Mesenchymal stem cell (in vitro differentiated cells and primary cell): ENCODE data around the gene FLT3.
"Not testable (repeated sequence)": the region's sequence is repeated elsewhere in the genome, so short reads cannot be mapped to it uniquely, and the experiment has no call there.

Source experiments
- DNase-seq: peaks from one replicate; pipeline ENCODE4 v3.0.0-alpha.2; 2013
- H2AFZ ChIP-seq: one replicate; pipeline ENCODE4 v1.6.1; 2013; ENCODE audit warnings: low read depth, mild to moderate bottlenecking, control low read depth, inconsistent platforms, low read length, moderate library complexity
- H2AK5ac ChIP-seq: 2 replicates; pipeline ENCODE4 v1.6.1; 2013; ENCODE audit warnings: low read length, moderate library complexity, mild to moderate bottlenecking, inconsistent platforms; ENCODE audit not compliant: severe bottlenecking
- H2BK120ac ChIP-seq: one replicate; pipeline ENCODE4 v1.6.1; 2013; ENCODE audit warnings: low read depth, mild to moderate bottlenecking, inconsistent platforms, low read length, moderate library complexity
- H2BK12ac ChIP-seq, 2 experiments: one replicate each; pipeline ENCODE4 v1.6.1; 2013; ENCODE audit warnings: inconsistent platforms in 2 of 2, low read length in 2 of 2, mild to moderate bottlenecking in 2 of 2, moderate library complexity in 2 of 2, control low read depth in 1 of 2
- H2BK15ac ChIP-seq: one replicate; pipeline ENCODE4 v1.6.1; 2013; ENCODE audit warnings: mild to moderate bottlenecking, low read depth, inconsistent platforms; ENCODE audit not compliant: poor library complexity, severe bottlenecking
- H2BK5ac ChIP-seq: 2 replicates; pipeline ENCODE4 v1.6.1; 2013; ENCODE audit warnings: low read depth, mild to moderate bottlenecking, low read length, control low read depth, inconsistent platforms; ENCODE audit not compliant: poor library complexity, severe bottlenecking
- H3K14ac ChIP-seq, 2 experiments: one replicate each; pipeline ENCODE4 v1.6.1; 2013; ENCODE audit warnings: inconsistent platforms in 2 of 2, low read length in 2 of 2, control low read depth in 1 of 2, mild to moderate bottlenecking in 1 of 2, moderate library complexity in 1 of 2
- H3K18ac ChIP-seq, 2 experiments: one replicate each; pipeline ENCODE4 v1.6.1; 2013; ENCODE audit warnings: inconsistent platforms in 2 of 2, low read length in 2 of 2, control low read depth in 1 of 2, low read depth in 1 of 2, mild to moderate bottlenecking in 1 of 2
- H3K23ac ChIP-seq, 2 experiments: one replicate each; pipeline ENCODE4 v1.6.1; 2013; ENCODE audit warnings: inconsistent platforms in 2 of 2, low read length in 2 of 2, mild to moderate bottlenecking in 2 of 2, moderate library complexity in 2 of 2, control low read depth in 1 of 2
- H3K27ac ChIP-seq: 2 replicates; pipeline ENCODE4 v1.5.1; 2013; ENCODE audit warnings: mild to moderate bottlenecking, moderate library complexity, low read length, control low read depth, inconsistent platforms; ENCODE audit not compliant: poor library complexity, severe bottlenecking
- H3K27me3 ChIP-seq, 2 experiments: 2 replicates each; pipeline versions ENCODE4 v1.6.1 to v1.7.0; 2013; ENCODE audit warnings: low read length in 2 of 2, mild to moderate bottlenecking in 2 of 2, moderate library complexity in 2 of 2, control low read depth in 1 of 2, inconsistent platforms in 1 of 2; ENCODE audit not compliant: control insufficient read depth in 1 of 2, insufficient read depth in 1 of 2
- H3K36me3 ChIP-seq, 2 experiments: 2 replicates each; pipeline versions ENCODE4 v1.6.1 to v1.7.0; 2013; ENCODE audit warnings: low read length in 2 of 2, control low read depth in 1 of 2, inconsistent platforms in 1 of 2, low read depth in 1 of 2, mild to moderate bottlenecking in 1 of 2; ENCODE audit not compliant: insufficient read depth in 2 of 2, control insufficient read depth in 1 of 2
- H3K4ac ChIP-seq, 2 experiments: one replicate each; pipeline ENCODE4 v1.6.1; 2013; ENCODE audit warnings: inconsistent platforms in 2 of 2, low read length in 2 of 2, mild to moderate bottlenecking in 2 of 2, moderate library complexity in 2 of 2, control low read depth in 1 of 2, low read depth in 1 of 2
- H3K4me1 ChIP-seq: 2 replicates; pipeline ENCODE4 v1.6.1; 2013; ENCODE audit warnings: low read depth, low read length, control low read depth; ENCODE audit not compliant: control insufficient read depth, insufficient read depth
- H3K4me2 ChIP-seq: 2 replicates; pipeline ENCODE4 v1.6.1; 2013; ENCODE audit warnings: low read length, mild to moderate bottlenecking, inconsistent platforms; ENCODE audit not compliant: poor library complexity, severe bottlenecking
- H3K4me3 ChIP-seq, 2 experiments: 2 replicates each; pipeline versions ENCODE4 v1.5.1 to v1.7.0; 2013; ENCODE audit warnings: low read length in 2 of 2, mild to moderate bottlenecking in 2 of 2, control low read depth in 1 of 2, low read depth in 1 of 2; ENCODE audit not compliant: insufficient read depth in 1 of 2
- H3K79me1 ChIP-seq: replicated peaks from 2 replicates; pipeline ENCODE4 v1.6.1; 2013; ENCODE audit warnings: mild to moderate bottlenecking, control low read depth, low read length, inconsistent platforms; ENCODE audit not compliant: poor library complexity, severe bottlenecking
- H3K9ac ChIP-seq: 2 replicates; pipeline ENCODE4 v1.7.0; 2013; ENCODE audit warnings: mild to moderate bottlenecking, low read length, moderate library complexity
- H3K9me3 ChIP-seq: 2 replicates; pipeline ENCODE4 v1.7.0; 2013; ENCODE audit warnings: mild to moderate bottlenecking, low read length; ENCODE audit not compliant: control insufficient read depth
- H4K8ac ChIP-seq: one replicate; pipeline ENCODE4 v1.6.1; 2013; ENCODE audit warnings: inconsistent platforms, mild to moderate bottlenecking, low read length, moderate library complexity
- H4K91ac ChIP-seq: one replicate; pipeline ENCODE4 v1.6.1; 2013; ENCODE audit warnings: mild to moderate bottlenecking, low read length, inconsistent platforms
- WGBS: methylation state at CpG from one replicate; pipeline ENCODE4 v1.1.7; 2013; ENCODE audit warnings: mixed read lengths; 5-methylcytosine and 5-hydroxymethylcytosine counted together

The FLT3 gene

DNA sequence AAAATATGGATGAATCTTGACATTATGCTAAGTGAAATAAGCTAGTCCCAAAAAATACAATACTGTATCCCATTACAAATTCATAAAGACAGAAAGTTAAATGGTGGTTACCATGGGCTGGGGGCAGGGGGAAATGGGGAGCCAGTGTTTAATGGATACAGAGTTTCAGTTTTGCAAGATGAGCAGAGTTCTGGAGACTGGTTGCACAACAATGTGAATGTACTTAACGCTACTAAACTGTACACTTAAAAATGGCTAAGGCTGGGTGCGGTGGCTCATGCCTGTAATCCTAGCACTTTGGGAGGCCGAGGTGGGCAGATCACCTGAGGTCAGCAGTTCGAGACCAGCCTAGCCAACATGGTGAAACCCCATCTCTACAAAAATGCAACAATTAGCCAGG, 1.5 kb upstream of the FLT3 start:
- not testable (repeated sequence) for H3K23ac ChIP-seq, H3K4me3 ChIP-seq, H3K79me1 ChIP-seq, H3K4ac ChIP-seq, H2AFZ ChIP-seq, H3K14ac ChIP-seq, H2AK5ac ChIP-seq, H2BK120ac ChIP-seq, H2BK12ac ChIP-seq, H3K27ac ChIP-seq, H3K36me3 ChIP-seq, H3K9ac ChIP-seq, DNase-seq, H3K4me2 ChIP-seq, H4K91ac ChIP-seq, H2BK5ac ChIP-seq, H3K18ac ChIP-seq, H2BK15ac ChIP-seq, H4K8ac ChIP-seq
- H3K9me3 ChIP-seq = peaks cover 14% of the 10 kb centered on the region
- WGBS = 95% methylated on average over 4 of the region's 4 CpGs
- peaks cover 11% of the 10 kb centered on the region for H3K4me1 ChIP-seq
- H3K27me3 ChIP-seq = peaks cover 46 to 63% of the 10 kb centered on the region in 2 experiments

DNA sequence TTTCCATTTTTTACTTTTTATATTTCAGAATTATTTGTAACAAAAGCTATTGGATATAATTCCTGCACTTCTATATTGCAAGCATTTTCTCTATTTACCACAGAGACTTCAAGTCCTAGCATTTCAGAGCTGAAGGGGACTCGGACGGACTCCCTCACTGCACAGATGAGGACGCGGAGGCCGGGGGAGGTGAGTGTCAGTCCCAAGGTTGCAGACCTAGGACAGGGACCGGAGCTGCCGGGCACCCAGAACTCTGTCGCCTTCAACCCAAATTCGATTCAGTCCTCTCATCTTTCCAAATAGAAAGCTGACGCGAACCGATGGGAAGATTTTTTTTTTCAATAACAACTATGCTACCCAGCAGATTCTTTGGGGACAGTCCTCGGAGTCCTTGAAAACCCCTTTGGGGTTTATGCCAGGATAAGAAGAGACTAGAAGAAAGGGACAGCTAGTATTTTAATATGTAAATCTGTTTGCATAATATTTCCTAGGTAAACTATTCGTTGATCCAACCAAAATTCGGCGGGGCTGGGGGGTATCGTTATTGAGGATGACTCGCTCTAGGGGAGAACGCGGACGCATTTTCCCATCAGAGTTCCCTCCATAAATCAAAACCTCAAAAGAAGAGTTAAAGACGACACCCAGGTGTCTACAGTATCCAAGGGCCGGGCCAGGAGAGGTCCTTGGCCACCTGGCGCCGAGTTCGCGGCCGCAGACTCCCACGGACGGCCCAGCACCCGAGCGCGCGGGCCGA, 803 bp downstream of the FLT3 start:
- H4K8ac ChIP-seq = no peak overlapping the region
- H2AFZ ChIP-seq = no peak overlapping the region
- H2BK12ac ChIP-seq = no peak overlapping the region
- no peak overlapping the region for H3K23ac ChIP-seq
- H3K4ac ChIP-seq = no peak overlapping the region
- no peak overlapping the region for H2BK15ac ChIP-seq
- H4K91ac ChIP-seq = no peak overlapping the region
- H3K9ac ChIP-seq = no peak overlapping the region
- peak overlapping the region; percentile 13 to 53 for H3K4me3 ChIP-seq
- H2BK5ac ChIP-seq = no peak overlapping the region
- WGBS = 20% methylated on average over 26 of the region's 35 CpGs
- no peak overlapping the region for H2AK5ac ChIP-seq
- H3K4me2 ChIP-seq = peak overlapping the region; percentile 99
- no peak for DNase-seq
- peaks cover 11% of the 10 kb centered on the region for H3K4me1 ChIP-seq
- peaks cover 48 to 81% of the 10 kb centered on the region in 2 experiments for H3K27me3 ChIP-seq
- H3K36me3 ChIP-seq = no peaks in the 10 kb centered on the region
- no peak overlapping the region for H2BK120ac ChIP-seq
- H3K79me1 ChIP-seq = no peaks in the 10 kb centered on the region
- no peak overlapping the region for H3K18ac ChIP-seq
- H3K14ac ChIP-seq = no peak overlapping the region
- no peak overlapping the region for H3K27ac ChIP-seq
- peaks cover 14% of the 10 kb centered on the region for H3K9me3 ChIP-seq

DNA sequence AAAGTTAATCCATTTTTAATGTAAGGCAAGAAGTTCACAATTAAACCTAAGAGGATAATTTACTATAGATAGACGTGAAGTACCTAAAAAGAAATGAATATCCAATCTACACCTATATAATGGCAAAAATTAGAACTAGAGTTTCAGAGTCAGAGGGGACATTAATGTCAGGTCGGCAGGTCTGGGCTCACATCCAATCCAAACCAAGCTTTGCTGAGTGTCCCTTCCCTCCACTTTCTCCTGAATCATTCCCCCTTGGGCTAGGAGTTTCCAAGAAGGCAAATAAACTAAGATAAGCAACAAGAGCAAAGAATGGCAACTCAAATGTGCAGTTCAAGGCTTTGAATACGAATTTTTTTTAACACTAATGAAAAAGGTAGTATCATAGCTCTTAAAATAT, 2.9 kb downstream of the FLT3 start:
- Histone ChIP-seq H2BK120ac (no peak overlapping the region), H2AK5ac (no peak overlapping the region), H3K4me3 (no peak overlapping the region), H3K4me2 (no peak overlapping the region), H3K36me3 (no peaks in the 10 kb centered on the region), H3K23ac (no peak overlapping the region), H3K9me3 (peaks cover 14% of the 10 kb centered on the region), H2BK12ac (no peak overlapping the region), H2AFZ (no peak overlapping the region), H3K27me3 (peaks cover 45 to 83% of the 10 kb centered on the region in 2 experiments), H4K91ac (no peak overlapping the region), H2BK15ac (no peak overlapping the region), H3K4ac (no peak overlapping the region), H3K9ac (no peak overlapping the region), H2BK5ac (no peak overlapping the region), H3K18ac (no peak overlapping the region), H3K4me1 (peaks cover 11% of the 10 kb centered on the region), H3K14ac (no peak overlapping the region), H3K27ac (no peak overlapping the region), H3K79me1 (no peaks in the 10 kb centered on the region), H4K8ac (no peak overlapping the region)
- no peak for DNase-seq
- 90% methylated on average over 2 of the region's 3 CpGs for WGBS

DNA sequence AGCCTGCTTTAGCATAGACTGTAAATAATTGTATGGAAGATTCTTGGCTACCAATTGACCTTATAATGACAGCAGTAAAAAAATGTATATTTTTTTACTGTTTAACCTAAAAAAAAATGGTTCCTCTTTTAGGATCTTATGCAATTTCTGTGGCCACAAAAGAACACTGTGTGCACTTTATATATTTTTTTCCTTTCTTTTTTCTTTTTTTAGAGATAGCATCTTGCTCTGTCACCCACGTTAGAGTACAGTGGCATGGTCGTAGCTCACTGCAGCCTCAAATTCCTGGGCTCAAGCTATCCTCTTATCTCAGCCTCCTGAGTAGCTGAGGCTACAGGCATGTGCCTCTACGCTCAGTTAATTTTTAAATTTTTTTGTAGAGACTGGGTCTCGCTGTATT, 6.1 kb downstream of the FLT3 start:
- no peaks in the 10 kb centered on the region for H3K4me1 ChIP-seq
- H3K4me2 ChIP-seq = no peak overlapping the region
- no peak overlapping the region for H3K23ac ChIP-seq
- H2AK5ac ChIP-seq = no peak overlapping the region
- 62% methylated on average over 4 of the region's 4 CpGs for WGBS
- H3K27ac ChIP-seq = no peak overlapping the region
- H3K14ac ChIP-seq = no peak overlapping the region
- no peak overlapping the region for H2BK5ac ChIP-seq
- H2BK15ac ChIP-seq = no peak overlapping the region
- no peak overlapping the region for H3K9ac ChIP-seq
- H3K79me1 ChIP-seq = no peaks in the 10 kb centered on the region
- H3K36me3 ChIP-seq = no peaks in the 10 kb centered on the region
- H3K27me3 ChIP-seq = peaks cover 21 to 51% of the 10 kb centered on the region in 2 experiments
- H4K8ac ChIP-seq = no peak overlapping the region
- no peak overlapping the region for H2BK120ac ChIP-seq
- no peak for DNase-seq
- no peak overlapping the region for H4K91ac ChIP-seq
- no peak overlapping the region for H3K4ac ChIP-seq
- no peak overlapping the region for H2AFZ ChIP-seq
- H3K9me3 ChIP-seq = peaks cover 14% of the 10 kb centered on the region
- no peak overlapping the region for H3K18ac ChIP-seq
- H2BK12ac ChIP-seq = no peak overlapping the region
- no peak overlapping the region for H3K4me3 ChIP-seq
